Endothelial cell of umbilical vein (primary cell): ENCODE data around the gene CLSTN2. TPM values are rescaled to one million over a fixed set of nuclear protein-coding genes. Genes with fewer than 3 reads are reported as not detected.

Source experiments
- BruUV-seq: library from RNA; stranded (reverse); fragments of 400-500 nt; replicated peaks from 2 replicates; lab custom pipeline; 2021; lab: Mats Ljungman, UMichigan
- CTCF ChIA-PET: fragments of 300-600, 350-600 bp; sonication (Branson Sonifier 250); formaldehyde crosslinking; loops from one replicate; lab custom pipeline; 2021; ENCODE audit warnings: antibody characterized with exemption, inconsistent platforms; lab: Charles Lee
- POLR2A ChIA-PET: fragments of 300-600, 350-600 bp; sonication (Branson Sonifier 250); formaldehyde crosslinking; loops from one replicate; lab custom pipeline; 2021; ENCODE audit warnings: antibody characterized with exemption, inconsistent platforms; lab: Charles Lee
- DNase-seq: peaks from one replicate; pipeline ENCODE4 v3.0.0-alpha.2; 2011; ENCODE audit warnings: low read depth, low spot score
- FAIRE-seq: peaks from 2 replicates; lab custom pipeline; 2011; peaks lifted over from hg19 to GRCh38; lab: Jason Lieb, UNC
- H2AFZ ChIP-seq: 2 replicates; pipeline ENCODE4 v1.6.0; 2012; ENCODE audit warnings: low read depth, low read length, control low read depth, inconsistent platforms
- H3K27ac ChIP-seq: 2 replicates; pipeline ENCODE4 v1.5.1; 2011; ENCODE audit warnings: low read depth, mild to moderate bottlenecking, control low read depth, low read length, moderate library complexity; ENCODE audit not compliant: insufficient read depth
- H3K27me3 ChIP-seq, 2 experiments: 2 replicates each; pipeline versions ENCODE4 v1.6.0 to v1.6.1; 2011; ENCODE audit warnings: low read length in 2 of 2, mixed read lengths in 1 of 2; ENCODE audit not compliant: control insufficient read depth in 2 of 2, insufficient read depth in 2 of 2
- H3K36me3 ChIP-seq, 2 experiments: 2 replicates in 1 of 2; 3 replicates in 1 of 2; pipeline ENCODE4 v1.5.1; 2011; ENCODE audit warnings: low read length in 2 of 2, mild to moderate bottlenecking in 1 of 2, moderate library complexity in 1 of 2; ENCODE audit not compliant: control insufficient read depth in 2 of 2, insufficient read depth in 2 of 2; ENCODE audit errors: extremely low read depth in 1 of 2
- H3K4me1 ChIP-seq: 3 replicates; pipeline ENCODE4 v1.5.1; 2011; ENCODE audit warnings: mild to moderate bottlenecking, low read length; ENCODE audit not compliant: control insufficient read depth, insufficient read depth; ENCODE audit errors: extremely low read depth
- H3K4me2 ChIP-seq: 2 replicates; pipeline ENCODE4 v1.6.1; 2011; ENCODE audit warnings: low read length, control low read depth, mixed read lengths; ENCODE audit not compliant: insufficient read depth
- H3K4me3 ChIP-seq, 3 experiments: fragments of 200-600 bp in 1 of 3; sonication (generic), shearing (Covaris generic) in 1 of 3; replicated peaks in 1 of 3; 2 replicates each; pipeline ENCODE4 v1.5.1; 2011 to 2016; ENCODE audit warnings: control low read depth in 3 of 3, low read length in 3 of 3, mild to moderate bottlenecking in 2 of 3, inconsistent platforms in 1 of 3, low read depth in 1 of 3, moderate library complexity in 1 of 3; ENCODE audit not compliant: insufficient read depth in 1 of 3
- H3K79me2 ChIP-seq: 2 replicates; pipeline ENCODE4 v1.6.0; 2012; ENCODE audit warnings: low read length, inconsistent platforms; ENCODE audit not compliant: control insufficient read depth, insufficient read depth
- H3K9ac ChIP-seq: replicated peaks from 2 replicates; pipeline ENCODE3; 2011; ENCODE audit warnings: low read length, control low read depth; ENCODE audit not compliant: insufficient read depth; ENCODE audit errors: extremely low read depth
- H3K9me1 ChIP-seq: replicated peaks from 3 replicates; pipeline ENCODE4 v1.6.0; 2011; ENCODE audit warnings: mild to moderate bottlenecking, low read length; ENCODE audit not compliant: control insufficient read depth, insufficient read depth; ENCODE audit errors: extremely low read depth
- H3K9me3 ChIP-seq: replicated peaks from 2 replicates; pipeline ENCODE4 v1.5.1; 2012; ENCODE audit warnings: low read length, inconsistent platforms; ENCODE audit not compliant: control insufficient read depth, insufficient read depth
- H4K20me1 ChIP-seq: replicated peaks from 2 replicates; pipeline ENCODE3; 2011; ENCODE audit warnings: mild to moderate bottlenecking, low read length; ENCODE audit not compliant: control insufficient read depth, insufficient read depth; ENCODE audit errors: extremely low read depth
- EZH2 ChIP-seq: IDR thresholded peaks from 2 replicates; pipeline ENCODE4 v1.6.1; 2012; ENCODE audit warnings: borderline replicate concordance, low read depth, mild to moderate bottlenecking, moderate library complexity, low read length, inconsistent platforms; ENCODE audit not compliant: severe bottlenecking
- FOS ChIP-seq: IDR thresholded peaks from 2 replicates; pipeline ENCODE4 v1.6.1; 2011; ENCODE audit warnings: mild to moderate bottlenecking, low read length, moderate library complexity, borderline replicate concordance; ENCODE audit not compliant: insufficient read depth
- GATA2 ChIP-seq: IDR thresholded peaks from 2 replicates; pipeline ENCODE4 v1.7.0; 2011; ENCODE audit warnings: low read depth, mild to moderate bottlenecking, moderate library complexity, mixed read lengths, low read length; ENCODE audit not compliant: insufficient read length, insufficient read depth
- JUN ChIP-seq: IDR thresholded peaks from 2 replicates; pipeline ENCODE4 v1.6.1; 2011; ENCODE audit warnings: borderline replicate concordance, low read depth; ENCODE audit not compliant: insufficient read length, insufficient read depth
- MYC ChIP-seq: IDR thresholded peaks from one replicate; pipeline ENCODE4 v1.6.1; 2011; ENCODE audit warnings: mild to moderate bottlenecking, low read depth, low read length
- POLR2A ChIP-seq: IDR thresholded peaks from 2 replicates; pipeline ENCODE4 v1.6.1; 2012; ENCODE audit warnings: low read depth, mild to moderate bottlenecking, control low read depth, low read length
- POLR2AphosphoS5 ChIP-seq: IDR thresholded peaks from 2 replicates; pipeline ENCODE4 v1.6.1; 2012; ENCODE audit warnings: low read depth, mild to moderate bottlenecking, control low read depth, low read length, moderate library complexity; ENCODE audit not compliant: insufficient read depth
- dilution Hi-C: fragments of 300-500 bp; cut with MboI; formaldehyde crosslinking; loops from one replicate; pipeline ENCODE4 v1.15.0; 2019; ENCODE audit warnings: low sequenced_read_pairs; ENCODE audit not compliant: extremely low pct_ligation_motif_present
- intact Hi-C: fragments of 100-400 bp; cut with micrococcal nuclease; formaldehyde crosslinking; loops from one replicate; pipeline ENCODE4 v1.10.0; 2022
- polyA plus RNA-seq, 4 experiments: library from polyadenylated mRNA; depleted of rRNA in 3 of 4; stranded (reverse) in 3 of 4; unstranded in 1 of 4; fragments of >200 nt; gene quantifications; 2 replicates each; pipeline versions ENCODE4 v1.2.1 to v1.2.3, GENCODE V29; 2011 to 2012; ENCODE audit warnings: missing spikeins in 1 of 4
- total RNA-seq: library from RNA; stranded (reverse); gene quantifications from 2 replicates; pipeline ENCODE4 v1.2.3, GENCODE V29; 2021
- TF ChIP-seq, protein P1 (sequence below), 2 donors: IDR thresholded peaks; 1 replicate in 1 of 2; 2 replicates in 1 of 2; pipeline ENCODE4 v1.5.1; 2011; ENCODE audit warnings: low read length in 2 of 2, mild to moderate bottlenecking in 2 of 2, moderate library complexity in 2 of 2, control low read depth in 1 of 2, inconsistent platforms in 1 of 2, low read depth in 1 of 2; ENCODE audit not compliant: insufficient read depth in 1 of 2; ENCODE audit errors: extremely low read depth in 1 of 2
- TF ChIP-seq, protein P2 (sequence below): IDR thresholded peaks from 2 replicates; pipeline ENCODE4 v1.6.1; 2011; ENCODE audit not compliant: insufficient read depth, insufficient read length

The CLSTN2 gene
- total and polyA plus RNA-seq, 2 donors (not counting 3 experiments of a cell fraction or from before 2014, with no cell fraction given): 0.26 to 0.38 TPM

DNA sequence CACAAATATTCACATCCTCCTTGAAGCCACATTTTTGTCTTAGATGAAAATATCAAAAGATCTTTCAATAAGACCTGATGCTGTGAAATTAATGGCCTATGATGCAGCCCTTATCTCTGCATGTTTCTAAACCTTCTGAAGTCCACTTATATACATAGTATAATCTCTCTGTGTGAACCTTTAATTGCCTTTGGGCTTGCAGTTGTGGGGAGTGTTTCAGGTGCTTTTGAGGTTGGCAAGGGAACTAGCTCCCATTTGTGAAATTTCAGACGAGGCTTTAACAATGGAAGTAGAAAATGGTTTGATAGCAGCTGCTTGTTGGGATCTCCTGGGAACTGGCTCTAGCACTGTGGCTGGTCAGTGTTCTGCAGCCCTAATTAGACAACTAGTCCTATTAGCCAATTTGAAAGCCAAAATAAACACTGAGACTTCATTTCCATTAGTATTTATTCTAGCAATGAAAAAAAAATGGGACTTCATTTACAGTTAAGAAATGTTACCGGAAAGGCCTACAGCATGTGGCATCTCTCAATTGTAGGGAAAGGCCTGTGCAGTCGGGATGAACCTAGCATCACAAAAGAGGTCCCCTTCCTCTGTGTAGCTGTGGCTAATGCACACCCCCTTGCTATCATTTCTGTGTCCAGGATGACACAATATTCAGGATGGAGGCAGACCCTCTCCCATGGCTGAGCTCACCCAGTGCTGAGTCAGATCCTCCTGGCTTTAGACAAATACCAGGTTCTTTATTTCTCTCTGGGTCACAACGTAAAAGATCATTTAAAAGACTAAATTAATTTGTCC is 602.1 kb downstream of the CLSTN2 start:
- Histone ChIP-seq H3K9me3 (no peaks in the 10 kb centered on the region), H3K36me3 (no peaks in the 10 kb centered on the region), H3K79me2 (no peaks in the 10 kb centered on the region), H3K4me3 (no peak overlapping the region), H2AFZ (no peak overlapping the region), H3K27ac (no peak overlapping the region), H3K4me1 (no peaks in the 10 kb centered on the region), H3K4me2 (no peak overlapping the region), H3K27me3 (no peaks in the 10 kb centered on the region), H4K20me1 (no peaks in the 10 kb centered on the region), H3K9ac (no peak overlapping the region), H3K9me1 (no peaks in the 10 kb centered on the region)
- TF ChIP-seq GATA2 (no peak), JUN (no peak), EZH2 (no peak)
- no TSS peak for BruUV-seq
- DNase-seq (no peak), FAIRE-seq (no peak)
- ChIA-PET CTCF (no interaction called here), POLR2A (no interaction called here)
- intact Hi-C loops: no loop called here
- dilution Hi-C loops: no loop called here

DNA sequence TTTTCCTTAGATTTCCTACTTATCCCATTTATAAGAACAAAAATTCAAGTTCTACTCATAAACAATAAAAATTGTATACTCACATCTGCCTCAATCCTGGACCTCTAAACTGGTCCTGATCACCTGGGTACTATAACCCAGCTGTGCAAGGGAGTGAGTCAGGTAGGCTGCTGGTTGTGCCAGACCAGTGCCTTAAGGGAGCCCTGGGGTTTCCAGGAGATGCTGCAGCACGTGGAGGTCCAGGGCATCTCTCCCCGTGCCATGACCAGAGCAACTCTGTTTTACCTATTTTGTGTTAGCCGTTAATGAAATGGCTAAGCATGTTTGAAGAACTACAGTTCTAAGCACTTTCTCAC is 602.7 kb downstream of the CLSTN2 start:
- DNase-seq (no peak), FAIRE-seq (no peak)
- TF ChIP-seq, protein P1, sequence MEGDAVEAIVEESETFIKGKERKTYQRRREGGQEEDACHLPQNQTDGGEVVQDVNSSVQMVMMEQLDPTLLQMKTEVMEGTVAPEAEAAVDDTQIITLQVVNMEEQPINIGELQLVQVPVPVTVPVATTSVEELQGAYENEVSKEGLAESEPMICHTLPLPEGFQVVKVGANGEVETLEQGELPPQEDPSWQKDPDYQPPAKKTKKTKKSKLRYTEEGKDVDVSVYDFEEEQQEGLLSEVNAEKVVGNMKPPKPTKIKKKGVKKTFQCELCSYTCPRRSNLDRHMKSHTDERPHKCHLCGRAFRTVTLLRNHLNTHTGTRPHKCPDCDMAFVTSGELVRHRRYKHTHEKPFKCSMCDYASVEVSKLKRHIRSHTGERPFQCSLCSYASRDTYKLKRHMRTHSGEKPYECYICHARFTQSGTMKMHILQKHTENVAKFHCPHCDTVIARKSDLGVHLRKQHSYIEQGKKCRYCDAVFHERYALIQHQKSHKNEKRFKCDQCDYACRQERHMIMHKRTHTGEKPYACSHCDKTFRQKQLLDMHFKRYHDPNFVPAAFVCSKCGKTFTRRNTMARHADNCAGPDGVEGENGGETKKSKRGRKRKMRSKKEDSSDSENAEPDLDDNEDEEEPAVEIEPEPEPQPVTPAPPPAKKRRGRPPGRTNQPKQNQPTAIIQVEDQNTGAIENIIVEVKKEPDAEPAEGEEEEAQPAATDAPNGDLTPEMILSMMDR (IDR thresholded peaks at IDR 0.05; ENCODE audit: extremely low read depth in 1 of 2, insufficient read depth in 1 of 2, low read depth in 1 of 2, low read length in 2 of 2): no peak
- no peak for TF ChIP-seq JUN
- no peak for TF ChIP-seq POLR2A
- TF ChIP-seq MYC: no peak
- no peak for TF ChIP-seq GATA2
- no peak for TF ChIP-seq EZH2
- TF ChIP-seq, protein P2, sequence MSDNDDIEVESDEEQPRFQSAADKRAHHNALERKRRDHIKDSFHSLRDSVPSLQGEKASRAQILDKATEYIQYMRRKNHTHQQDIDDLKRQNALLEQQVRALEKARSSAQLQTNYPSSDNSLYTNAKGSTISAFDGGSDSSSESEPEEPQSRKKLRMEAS: no peak
- no peak for TF ChIP-seq FOS
- no peak for TF ChIP-seq POLR2AphosphoS5
- intact Hi-C loops: no loop called here
- dilution Hi-C loops: no loop called here
- Histone ChIP-seq H3K9ac (no peak overlapping the region), H3K4me1 (no peaks in the 10 kb centered on the region), H3K4me2 (no peak overlapping the region), H3K9me3 (no peaks in the 10 kb centered on the region), H3K4me3 (no peak overlapping the region), H3K9me1 (no peaks in the 10 kb centered on the region), H3K79me2 (no peaks in the 10 kb centered on the region), H2AFZ (no peak overlapping the region), H3K27ac (no peak overlapping the region), H3K27me3 (no peaks in the 10 kb centered on the region), H3K36me3 (no peaks in the 10 kb centered on the region), H4K20me1 (no peaks in the 10 kb centered on the region)
- ChIA-PET CTCF (no interaction called here), POLR2A (no interaction called here)
- BruUV-seq: no TSS peak
